ENCODE data around the gene ACP3.

DNA sequence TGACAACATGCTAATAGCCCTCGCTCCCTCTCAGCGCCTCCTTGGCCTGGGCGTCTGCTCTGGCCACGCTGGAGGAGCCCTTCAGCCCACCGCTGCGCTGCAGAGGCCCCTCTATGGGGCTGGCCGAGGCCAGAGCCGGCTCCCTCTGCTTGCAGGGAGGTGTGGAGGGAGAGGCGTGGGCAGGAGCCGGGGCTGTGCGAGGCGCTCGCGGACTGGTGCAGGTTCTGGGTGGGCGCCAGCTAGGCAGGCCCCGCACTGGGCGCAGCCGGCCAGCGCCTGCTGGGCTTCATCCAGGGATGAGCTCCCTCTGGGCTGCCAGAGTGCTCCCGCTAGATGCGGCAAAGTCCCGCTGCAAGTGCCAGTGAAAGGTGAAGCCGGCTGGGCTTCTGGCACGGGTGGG is 79.0 kb downstream of the ACP3 start:
- TF ChIP-seq, protein P1, sequence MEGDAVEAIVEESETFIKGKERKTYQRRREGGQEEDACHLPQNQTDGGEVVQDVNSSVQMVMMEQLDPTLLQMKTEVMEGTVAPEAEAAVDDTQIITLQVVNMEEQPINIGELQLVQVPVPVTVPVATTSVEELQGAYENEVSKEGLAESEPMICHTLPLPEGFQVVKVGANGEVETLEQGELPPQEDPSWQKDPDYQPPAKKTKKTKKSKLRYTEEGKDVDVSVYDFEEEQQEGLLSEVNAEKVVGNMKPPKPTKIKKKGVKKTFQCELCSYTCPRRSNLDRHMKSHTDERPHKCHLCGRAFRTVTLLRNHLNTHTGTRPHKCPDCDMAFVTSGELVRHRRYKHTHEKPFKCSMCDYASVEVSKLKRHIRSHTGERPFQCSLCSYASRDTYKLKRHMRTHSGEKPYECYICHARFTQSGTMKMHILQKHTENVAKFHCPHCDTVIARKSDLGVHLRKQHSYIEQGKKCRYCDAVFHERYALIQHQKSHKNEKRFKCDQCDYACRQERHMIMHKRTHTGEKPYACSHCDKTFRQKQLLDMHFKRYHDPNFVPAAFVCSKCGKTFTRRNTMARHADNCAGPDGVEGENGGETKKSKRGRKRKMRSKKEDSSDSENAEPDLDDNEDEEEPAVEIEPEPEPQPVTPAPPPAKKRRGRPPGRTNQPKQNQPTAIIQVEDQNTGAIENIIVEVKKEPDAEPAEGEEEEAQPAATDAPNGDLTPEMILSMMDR (IDR thresholded peaks at IDR 0.05), result no peak
- TF ChIP-seq POLR2A (IDR thresholded peaks at IDR 0.05), result no peak

Measured in thyroid gland (tissue), 4 donors.